Memory B cell (primary cell): ENCODE data around the gene NRM.
"Not testable (repeated sequence)": the region's sequence is repeated elsewhere in the genome, so short reads cannot be mapped to it uniquely, and the experiment has no call there.

Experiments used
- ATAC-seq: fragments of 150-1000 bp; cut with Tn5 transposase; 2 replicates; pipeline ENCODE4 v1.10.0; 2021; ENCODE audit warnings: low read depth, mild to moderate bottlenecking, moderate library complexity
- DNase-seq, 2 donors: peaks; one replicate each; pipeline ENCODE4 v3.0.0; 2022; ENCODE audit warnings: low spot score in 2 of 2
- H3K27ac Mint-ChIP-seq: one replicate; pipeline ENCODE4 v1.8.0; 2022; ENCODE audit warnings: mild to moderate bottlenecking, moderate library complexity, mixed read lengths
- H3K27me3 Mint-ChIP-seq: one replicate; pipeline ENCODE4 v1.8.0; 2022; ENCODE audit warnings: mixed read lengths
- H3K36me3 Mint-ChIP-seq: one replicate; pipeline ENCODE4 v1.8.0; 2022; ENCODE audit warnings: mild to moderate bottlenecking, mixed read lengths
- H3K4me1 Mint-ChIP-seq: one replicate; pipeline ENCODE4 v1.8.0; 2022; ENCODE audit warnings: mixed read lengths
- H3K4me3 Mint-ChIP-seq: one replicate; pipeline ENCODE4 v1.8.0; 2022; ENCODE audit warnings: mild to moderate bottlenecking, moderate library complexity, mixed read lengths
- H3K9me3 Mint-ChIP-seq: one replicate; pipeline ENCODE4 v1.8.0; 2022; ENCODE audit warnings: mixed read lengths

Gene NRM

GRCh38 chr6:30676660-30677285, 14.0 kb downstream of the NRM start:
- H3K36me3 Mint-ChIP-seq, result peaks cover 19% of the 10 kb centered on the region
- DNase-seq (no peak), ATAC-seq (no peak)
- peak overlapping the region; percentile 59 for H3K27ac Mint-ChIP-seq
- H3K27me3 Mint-ChIP-seq, result no peaks in the 10 kb centered on the region
- no peak overlapping the region for H3K4me3 Mint-ChIP-seq
- H3K4me1 Mint-ChIP-seq, result peaks cover 32% of the 10 kb centered on the region
- no peaks in the 10 kb centered on the region for H3K9me3 Mint-ChIP-seq

DNA sequence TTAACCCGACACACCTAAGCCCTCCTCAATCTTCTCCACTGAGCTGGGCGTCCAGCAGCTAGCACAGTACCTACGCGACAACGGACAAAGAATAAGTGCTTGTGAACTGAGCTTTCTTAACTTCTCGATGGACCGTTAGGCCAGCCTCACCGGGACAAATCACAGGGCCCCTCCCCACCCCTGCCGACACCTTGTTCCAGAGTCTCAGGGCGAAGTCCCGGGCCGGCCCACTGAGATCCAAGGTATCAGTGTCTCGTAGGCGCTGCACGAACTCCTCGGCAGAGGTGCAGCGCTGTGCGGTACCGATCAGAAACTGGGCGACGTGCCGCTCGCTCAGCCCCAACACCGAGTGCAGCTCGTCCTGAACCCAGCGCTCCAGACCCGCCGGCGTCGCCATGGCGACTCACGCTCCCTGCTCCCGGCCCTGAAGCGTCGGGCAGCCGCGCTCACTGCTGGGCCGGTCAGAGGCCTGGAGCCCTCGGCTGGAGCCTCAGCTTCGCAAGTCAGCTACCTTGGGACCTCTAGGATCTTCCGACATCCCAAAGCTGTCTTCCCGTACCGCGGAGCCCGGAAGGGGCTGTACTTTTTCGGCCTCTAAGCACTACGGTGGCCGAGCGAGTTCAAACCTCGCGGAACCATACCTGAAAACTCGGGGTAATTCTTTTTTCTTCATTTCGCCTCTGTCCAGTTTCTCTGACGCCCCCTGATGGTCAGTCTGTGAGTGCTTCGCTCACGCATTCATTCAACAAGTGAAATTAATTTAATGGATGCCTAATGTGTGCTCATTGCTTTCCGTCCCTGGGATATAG, 18.1 kb downstream of the NRM start, which contains the start of gene DHX16:
Gene DHX16 (minus strand): TSS at position 562 of the 809 bp plus-strand sequence. CDS start 165 bp downstream, at position 397.
- peak within 1 kb of the TSS; percentile 90 for H3K4me3 Mint-ChIP-seq
- no peaks in the 10 kb centered on the region for H3K9me3 Mint-ChIP-seq
- H3K4me1 Mint-ChIP-seq, result peaks cover 19% of the 10 kb centered on the region
- peak within 1 kb of the TSS; percentile 58 for H3K27ac Mint-ChIP-seq
- DNase-seq (peak; percentile 89 to 93), ATAC-seq (peak; percentile 85)
- H3K27me3 Mint-ChIP-seq, result no peaks in the 10 kb centered on the region
- H3K36me3 Mint-ChIP-seq, result peaks cover 16% of the 10 kb centered on the region

GRCh38 chr6:30670760-30671527, 19.8 kb downstream of the NRM start:
- no peaks in the 10 kb centered on the region for H3K9me3 Mint-ChIP-seq
- no peaks in the 10 kb centered on the region for H3K27me3 Mint-ChIP-seq
- ATAC-seq, result no peak
- DNase-seq, result no peak
- H3K4me3 Mint-ChIP-seq, result peak overlapping the region; percentile 28
- no peak overlapping the region for H3K27ac Mint-ChIP-seq
- peaks cover 11% of the 10 kb centered on the region for H3K36me3 Mint-ChIP-seq
- peaks cover 15% of the 10 kb centered on the region for H3K4me1 Mint-ChIP-seq

DNA sequence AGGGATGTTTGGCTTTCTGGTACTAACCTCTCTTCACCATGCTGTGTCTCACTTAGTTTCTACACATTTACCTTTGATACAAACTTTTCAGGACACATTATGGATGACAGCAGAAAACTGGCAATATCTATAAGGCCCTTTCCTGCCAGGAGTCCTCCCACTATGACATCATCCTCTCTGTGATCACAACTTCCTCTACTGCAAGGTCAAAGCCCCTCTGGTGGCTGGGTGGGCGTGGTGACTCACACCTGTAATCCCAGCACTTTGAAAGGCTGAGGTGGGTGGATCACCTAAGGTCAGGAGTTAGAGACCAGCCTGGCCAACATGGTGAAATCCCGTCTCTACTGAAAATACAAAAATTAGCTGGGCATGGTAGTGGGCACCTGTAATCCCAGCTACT, 24.5 kb downstream of the NRM start:
- Mint-ChIP-seq H3K4me1 (peaks cover 10% of the 10 kb centered on the region), H3K36me3 (peaks cover 34% of the 10 kb centered on the region)
- not testable (repeated sequence) for H3K27me3 Mint-ChIP-seq, H3K4me3 Mint-ChIP-seq, H3K9me3 Mint-ChIP-seq, H3K27ac Mint-ChIP-seq, ATAC-seq, DNase-seq

DNA sequence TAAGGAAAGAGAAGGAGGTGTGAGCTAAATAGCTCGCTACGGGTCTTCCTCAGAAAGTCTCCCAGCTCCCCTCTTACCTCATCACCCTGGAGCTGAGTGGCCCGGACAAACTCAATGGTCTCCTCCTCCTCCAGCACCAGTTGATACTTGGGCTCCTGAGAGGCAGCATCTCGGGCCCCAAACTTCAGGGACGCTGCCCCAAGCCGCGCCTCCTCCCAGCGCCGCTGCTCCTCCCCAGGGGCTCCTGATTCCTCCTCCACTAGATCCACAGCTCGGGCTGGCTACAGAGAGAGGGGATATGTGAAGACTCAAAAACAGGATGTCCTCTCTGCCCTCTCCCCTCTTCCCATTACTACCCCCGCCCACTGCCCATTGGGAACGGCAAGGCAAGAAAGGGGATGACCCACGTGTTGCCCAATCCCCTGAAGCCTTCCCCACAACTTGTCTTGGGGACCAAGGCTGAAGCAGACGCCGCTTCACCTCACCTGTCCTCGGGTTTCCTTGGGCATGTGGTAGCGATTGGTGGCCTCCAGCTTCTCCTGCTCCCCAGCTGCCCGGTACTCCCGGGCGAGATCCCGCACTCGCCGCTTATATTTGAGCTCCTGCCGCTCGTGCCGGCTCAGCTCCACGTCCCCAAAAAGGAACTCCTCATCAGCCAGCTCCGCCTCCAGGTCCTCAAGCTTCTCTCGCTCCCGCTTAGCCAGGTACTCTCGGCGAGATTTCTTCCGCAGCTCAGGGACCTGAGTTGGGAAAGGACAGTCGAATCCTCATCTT, 25.6 kb downstream of the NRM start:
- H3K4me1 Mint-ChIP-seq, result peaks cover 4% of the 10 kb centered on the region
- no peaks in the 10 kb centered on the region for H3K27me3 Mint-ChIP-seq
- no peak for ATAC-seq
- peaks cover 29% of the 10 kb centered on the region for H3K36me3 Mint-ChIP-seq
- no peak overlapping the region for H3K27ac Mint-ChIP-seq
- H3K9me3 Mint-ChIP-seq, result no peaks in the 10 kb centered on the region
- no peak for DNase-seq
- H3K4me3 Mint-ChIP-seq, result no peak overlapping the region

DNA sequence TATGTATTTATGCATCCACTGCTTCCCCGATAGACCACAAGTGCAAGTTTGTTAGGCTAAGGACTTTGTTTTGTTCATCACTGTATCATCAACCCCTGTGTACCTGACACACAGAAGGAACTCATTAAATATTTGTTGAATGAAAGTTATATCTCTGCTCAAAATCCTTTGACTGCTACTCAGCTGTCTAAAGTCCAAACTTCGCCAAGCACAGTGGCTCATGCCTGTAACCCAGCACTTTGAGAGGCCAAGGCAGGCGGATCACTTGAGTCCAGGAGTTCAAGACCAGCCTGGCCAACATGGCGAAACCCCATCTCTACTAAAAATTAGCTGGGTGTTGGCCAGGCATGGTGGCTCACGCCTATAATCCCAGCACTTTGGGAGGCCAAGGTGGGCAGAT, 32.9 kb downstream of the NRM start:
- peaks cover 49% of the 10 kb centered on the region for H3K36me3 Mint-ChIP-seq
- not testable (repeated sequence) for H3K9me3 Mint-ChIP-seq, H3K4me3 Mint-ChIP-seq, DNase-seq, H3K27me3 Mint-ChIP-seq, H3K4me1 Mint-ChIP-seq, ATAC-seq
- peak overlapping the region; percentile 22 for H3K27ac Mint-ChIP-seq

GRCh38 chr6:30657454-30657853, 33.3 kb downstream of the NRM start:
- H3K27ac Mint-ChIP-seq, result peak overlapping the region; percentile 22
- ATAC-seq (no peak), DNase-seq (no peak)
- no peak overlapping the region for H3K4me3 Mint-ChIP-seq
- no peaks in the 10 kb centered on the region for H3K27me3 Mint-ChIP-seq
- peaks cover 49% of the 10 kb centered on the region for H3K36me3 Mint-ChIP-seq
- H3K4me1 Mint-ChIP-seq, result no peaks in the 10 kb centered on the region
- no peaks in the 10 kb centered on the region for H3K9me3 Mint-ChIP-seq

GRCh38 chr6:30656513-30656912, 34.3 kb downstream of the NRM start:
- Mint-ChIP-seq H3K36me3 (peaks cover 43% of the 10 kb centered on the region), H3K4me3 (no peak overlapping the region), H3K9me3 (no peaks in the 10 kb centered on the region), H3K27ac (no peak overlapping the region), H3K4me1 (no peaks in the 10 kb centered on the region), H3K27me3 (no peaks in the 10 kb centered on the region)
- no peak for ATAC-seq
- no peak for DNase-seq

DNA sequence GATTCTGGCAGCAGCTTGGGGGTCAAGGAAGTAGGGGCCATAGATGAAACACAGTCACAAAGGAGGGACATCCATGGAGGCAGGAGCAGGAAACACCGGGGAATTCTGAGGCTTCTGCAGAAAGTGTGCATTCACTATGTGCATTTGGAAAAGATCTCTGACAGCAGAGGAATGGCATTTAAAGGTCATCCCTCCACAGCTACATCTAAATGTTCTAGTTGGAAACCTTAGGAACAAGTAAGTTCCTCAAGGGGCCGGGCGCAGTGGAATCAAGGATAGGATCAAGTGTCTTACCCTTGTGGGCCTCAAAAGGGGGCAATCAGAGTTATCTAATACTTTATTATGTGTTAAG, 35.1 kb downstream of the NRM start:
- Mint-ChIP-seq H3K9me3 (no peaks in the 10 kb centered on the region), H3K27me3 (no peaks in the 10 kb centered on the region), H3K4me1 (peaks cover 5% of the 10 kb centered on the region), H3K27ac (no peak overlapping the region), H3K36me3 (peaks cover 41% of the 10 kb centered on the region), H3K4me3 (no peak overlapping the region)
- ATAC-seq, result no peak
- DNase-seq, result no peak

GRCh38 chr6:30654798-30655742, 35.7 kb downstream of the NRM start:
- Mint-ChIP-seq H3K9me3 (no peaks in the 10 kb centered on the region), H3K4me3 (no peak overlapping the region), H3K4me1 (peaks cover 5% of the 10 kb centered on the region), H3K27ac (peak overlapping the region; percentile 35), H3K36me3 (peaks cover 39% of the 10 kb centered on the region), H3K27me3 (no peaks in the 10 kb centered on the region)
- DNase-seq (no peak), ATAC-seq (no peak)

DNA sequence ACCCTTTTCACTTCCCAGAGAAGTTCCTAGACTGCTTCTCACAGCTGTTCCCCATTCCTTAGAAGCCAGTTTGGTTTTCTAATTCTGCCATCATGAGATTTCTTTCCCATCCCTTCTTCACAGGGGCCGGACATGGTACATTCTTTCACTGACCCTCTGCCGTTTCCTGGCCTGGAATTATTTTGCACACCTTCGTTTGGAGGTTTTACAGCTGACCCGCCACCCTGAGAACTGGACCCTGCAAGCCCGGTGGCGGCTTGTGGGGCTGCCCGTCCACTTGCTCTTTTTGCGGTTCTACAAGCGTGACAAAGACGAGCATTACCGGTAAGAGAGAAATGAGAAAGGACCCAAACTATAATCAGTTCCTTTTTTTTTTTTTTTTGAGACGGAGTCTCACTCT, 39.6 kb downstream of the NRM start:
- H3K27ac Mint-ChIP-seq, result peak overlapping the region; percentile 67
- no peaks in the 10 kb centered on the region for H3K9me3 Mint-ChIP-seq
- no peak overlapping the region for H3K4me3 Mint-ChIP-seq

DNA sequence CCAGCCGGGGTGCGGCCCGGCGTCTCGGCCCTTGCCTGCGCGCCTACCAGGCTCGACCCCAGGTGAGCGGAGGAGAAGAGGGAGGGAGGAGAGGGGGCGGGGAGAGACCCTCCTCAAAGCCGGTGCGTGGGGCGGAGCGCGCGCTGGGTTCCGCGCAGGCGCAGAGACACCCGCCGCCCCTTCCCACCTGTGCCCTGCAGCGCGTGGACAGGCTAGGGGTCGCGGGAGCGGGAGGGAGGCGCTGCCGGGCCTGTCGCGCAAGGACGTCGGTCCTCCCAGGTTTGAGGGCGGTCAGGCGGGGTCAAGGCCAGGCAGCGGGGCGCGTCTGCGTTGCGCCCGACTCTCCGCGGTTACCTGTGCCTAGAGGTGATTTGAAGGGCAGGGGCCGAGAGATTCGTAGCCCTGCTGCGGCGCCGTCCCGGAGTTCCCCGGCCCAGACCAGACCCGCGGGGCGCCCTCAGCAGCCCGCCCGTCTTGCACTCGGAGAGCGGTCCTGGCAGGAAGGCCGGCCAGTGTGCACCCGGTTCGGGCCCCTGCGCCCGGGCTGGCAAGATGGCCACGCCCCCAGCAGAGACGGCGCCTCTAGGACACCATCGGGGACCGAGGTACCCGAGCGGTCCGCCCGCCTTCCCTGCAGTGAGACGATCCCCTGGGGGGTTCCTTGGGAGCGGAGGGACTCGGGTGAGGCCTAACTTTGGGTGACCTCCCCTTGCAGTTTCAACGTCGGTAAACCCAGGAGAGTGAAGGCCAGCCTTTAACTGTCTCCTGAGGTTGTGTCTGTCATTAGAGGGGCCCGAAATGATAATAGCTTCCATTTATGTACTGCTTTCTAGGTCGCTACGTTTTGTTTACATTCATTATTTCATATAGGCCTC, 43.3 kb downstream of the NRM start:
- DNase-seq (peak; percentile 64 to 73), ATAC-seq (peak; percentile 69)
- H3K36me3 Mint-ChIP-seq, result peaks cover 10% of the 10 kb centered on the region
- peak overlapping the region; percentile 93 for H3K4me3 Mint-ChIP-seq
- peak overlapping the region; percentile 88 for H3K27ac Mint-ChIP-seq
- peaks cover 24% of the 10 kb centered on the region for H3K4me1 Mint-ChIP-seq
- H3K9me3 Mint-ChIP-seq, result no peaks in the 10 kb centered on the region
- no peaks in the 10 kb centered on the region for H3K27me3 Mint-ChIP-seq

More for the DNA sequence above, 39.6 kb downstream of the NRM start:
- H3K27me3 Mint-ChIP-seq, result no peaks in the 10 kb centered on the region
- H3K36me3 Mint-ChIP-seq, result peaks cover 20% of the 10 kb centered on the region
- peaks cover 14% of the 10 kb centered on the region for H3K4me1 Mint-ChIP-seq
- no peak for ATAC-seq
- no peak for DNase-seq
